ENCODE results near the gene GALE. TPM values are rescaled to one million over a fixed set of nuclear protein-coding genes. Genes with fewer than 3 reads are reported as not detected.

GALE gene
- total and polyA plus RNA-seq, 2 of the 13 experiments (the other 11 are each of a cell fraction or from before 2014, with no cell fraction given), result 85.2 to 88.4 TPM

DNA sequence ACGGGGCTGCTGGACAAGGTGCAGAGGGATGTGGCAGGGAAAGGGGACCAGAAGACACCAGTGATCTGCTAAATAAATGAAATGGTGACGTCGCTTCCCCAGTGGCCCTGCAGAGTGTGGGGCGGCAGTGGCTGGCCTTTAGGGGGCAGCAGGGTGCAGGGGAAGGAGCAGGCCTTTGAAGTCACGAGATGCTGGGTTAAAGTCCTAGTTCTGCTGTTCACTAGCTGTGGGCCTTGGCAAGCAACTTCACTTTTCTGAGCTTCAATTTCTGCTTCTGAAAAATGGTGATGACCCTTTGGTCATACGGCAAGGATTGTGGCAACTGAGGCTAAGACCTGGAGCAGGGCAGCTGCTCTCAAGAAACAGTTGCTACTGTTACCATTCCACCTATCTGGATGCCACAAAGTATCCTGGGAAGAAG is 9.2 kb upstream of the GALE start (continued):
- TF ChIP-seq, protein P1, sequence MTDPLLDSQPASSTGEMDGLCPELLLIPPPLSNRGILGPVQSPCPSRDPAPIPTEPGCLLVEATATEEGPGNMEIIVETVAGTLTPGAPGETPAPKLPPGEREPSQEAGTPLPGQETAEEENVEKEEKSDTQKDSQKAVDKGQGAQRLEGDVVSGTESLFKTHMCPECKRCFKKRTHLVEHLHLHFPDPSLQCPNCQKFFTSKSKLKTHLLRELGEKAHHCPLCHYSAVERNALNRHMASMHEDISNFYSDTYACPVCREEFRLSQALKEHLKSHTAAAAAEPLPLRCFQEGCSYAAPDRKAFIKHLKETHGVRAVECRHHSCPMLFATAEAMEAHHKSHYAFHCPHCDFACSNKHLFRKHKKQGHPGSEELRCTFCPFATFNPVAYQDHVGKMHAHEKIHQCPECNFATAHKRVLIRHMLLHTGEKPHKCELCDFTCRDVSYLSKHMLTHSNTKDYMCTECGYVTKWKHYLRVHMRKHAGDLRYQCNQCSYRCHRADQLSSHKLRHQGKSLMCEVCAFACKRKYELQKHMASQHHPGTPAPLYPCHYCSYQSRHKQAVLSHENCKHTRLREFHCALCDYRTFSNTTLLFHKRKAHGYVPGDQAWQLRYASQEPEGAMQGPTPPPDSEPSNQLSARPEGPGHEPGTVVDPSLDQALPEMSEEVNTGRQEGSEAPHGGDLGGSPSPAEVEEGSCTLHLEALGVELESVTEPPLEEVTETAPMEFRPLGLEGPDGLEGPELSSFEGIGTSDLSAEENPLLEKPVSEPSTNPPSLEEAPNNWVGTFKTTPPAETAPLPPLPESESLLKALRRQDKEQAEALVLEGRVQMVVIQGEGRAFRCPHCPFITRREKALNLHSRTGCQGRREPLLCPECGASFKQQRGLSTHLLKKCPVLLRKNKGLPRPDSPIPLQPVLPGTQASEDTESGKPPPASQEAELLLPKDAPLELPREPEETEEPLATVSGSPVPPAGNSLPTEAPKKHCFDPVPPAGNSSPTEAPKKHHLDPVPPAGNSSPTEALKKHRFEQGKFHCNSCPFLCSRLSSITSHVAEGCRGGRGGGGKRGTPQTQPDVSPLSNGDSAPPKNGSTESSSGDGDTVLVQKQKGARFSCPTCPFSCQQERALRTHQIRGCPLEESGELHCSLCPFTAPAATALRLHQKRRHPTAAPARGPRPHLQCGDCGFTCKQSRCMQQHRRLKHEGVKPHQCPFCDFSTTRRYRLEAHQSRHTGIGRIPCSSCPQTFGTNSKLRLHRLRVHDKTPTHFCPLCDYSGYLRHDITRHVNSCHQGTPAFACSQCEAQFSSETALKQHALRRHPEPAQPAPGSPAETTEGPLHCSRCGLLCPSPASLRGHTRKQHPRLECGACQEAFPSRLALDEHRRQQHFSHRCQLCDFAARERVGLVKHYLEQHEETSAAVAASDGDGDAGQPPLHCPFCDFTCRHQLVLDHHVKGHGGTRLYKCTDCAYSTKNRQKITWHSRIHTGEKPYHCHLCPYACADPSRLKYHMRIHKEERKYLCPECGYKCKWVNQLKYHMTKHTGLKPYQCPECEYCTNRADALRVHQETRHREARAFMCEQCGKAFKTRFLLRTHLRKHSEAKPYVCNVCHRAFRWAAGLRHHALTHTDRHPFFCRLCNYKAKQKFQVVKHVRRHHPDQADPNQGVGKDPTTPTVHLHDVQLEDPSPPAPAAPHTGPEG (CRISPR knock-in tag; IDR thresholded peaks at IDR 0.05), result no peak
- TF ChIP-seq ZNF557 (CRISPR knock-in tag; IDR thresholded peaks at IDR 0.05) (no peak), NFATC3 (CRISPR knock-in tag; IDR thresholded peaks at IDR 0.05) (no peak), ZNF563 (CRISPR knock-in tag; IDR thresholded peaks at IDR 0.05) (no peak), FOXM1 (CRISPR knock-in tag; IDR thresholded peaks at IDR 0.05) (no peak), TCF7L2 (IDR thresholded peaks at IDR 0.05; ENCODE audit: low read depth, low read length) (no peak), TBX2 (CRISPR knock-in tag; IDR thresholded peaks at IDR 0.05; ENCODE audit: borderline replicate concordance) (no peak; the same call in 1 of the 2 replicates), ZNF615 (CRISPR knock-in tag; IDR thresholded peaks at IDR 0.05; ENCODE audit: borderline replicate concordance) (no peak), HMGA1 (CRISPR knock-in tag; conservative IDR thresholded peaks at IDR 0.05) (no peak), MTA3 (CRISPR knock-in tag; IDR thresholded peaks at IDR 0.05) (no peak), NR1H2 (CRISPR knock-in tag; IDR thresholded peaks at IDR 0.05; ENCODE audit: borderline replicate concordance, low read depth) (no peak), ZNF556 (CRISPR knock-in tag; IDR thresholded peaks at IDR 0.05; ENCODE audit: borderline replicate concordance) (no peak)
- TF ChIP-seq, protein P2, sequence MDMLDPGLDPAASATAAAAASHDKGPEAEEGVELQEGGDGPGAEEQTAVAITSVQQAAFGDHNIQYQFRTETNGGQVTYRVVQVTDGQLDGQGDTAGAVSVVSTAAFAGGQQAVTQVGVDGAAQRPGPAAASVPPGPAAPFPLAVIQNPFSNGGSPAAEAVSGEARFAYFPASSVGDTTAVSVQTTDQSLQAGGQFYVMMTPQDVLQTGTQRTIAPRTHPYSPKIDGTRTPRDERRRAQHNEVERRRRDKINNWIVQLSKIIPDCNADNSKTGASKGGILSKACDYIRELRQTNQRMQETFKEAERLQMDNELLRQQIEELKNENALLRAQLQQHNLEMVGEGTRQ (IDR thresholded peaks at IDR 0.05; ENCODE audit: low read depth, low read length), result no peak; the same call in 1 of the 2 replicates
- TF ChIP-seq, protein P2 (CRISPR knock-in tag; IDR thresholded peaks at IDR 0.05; ENCODE audit: borderline replicate concordance), result peak; percentile 57; the same call in 1 of the 2 replicates
- TF ChIP-seq, protein P3, sequence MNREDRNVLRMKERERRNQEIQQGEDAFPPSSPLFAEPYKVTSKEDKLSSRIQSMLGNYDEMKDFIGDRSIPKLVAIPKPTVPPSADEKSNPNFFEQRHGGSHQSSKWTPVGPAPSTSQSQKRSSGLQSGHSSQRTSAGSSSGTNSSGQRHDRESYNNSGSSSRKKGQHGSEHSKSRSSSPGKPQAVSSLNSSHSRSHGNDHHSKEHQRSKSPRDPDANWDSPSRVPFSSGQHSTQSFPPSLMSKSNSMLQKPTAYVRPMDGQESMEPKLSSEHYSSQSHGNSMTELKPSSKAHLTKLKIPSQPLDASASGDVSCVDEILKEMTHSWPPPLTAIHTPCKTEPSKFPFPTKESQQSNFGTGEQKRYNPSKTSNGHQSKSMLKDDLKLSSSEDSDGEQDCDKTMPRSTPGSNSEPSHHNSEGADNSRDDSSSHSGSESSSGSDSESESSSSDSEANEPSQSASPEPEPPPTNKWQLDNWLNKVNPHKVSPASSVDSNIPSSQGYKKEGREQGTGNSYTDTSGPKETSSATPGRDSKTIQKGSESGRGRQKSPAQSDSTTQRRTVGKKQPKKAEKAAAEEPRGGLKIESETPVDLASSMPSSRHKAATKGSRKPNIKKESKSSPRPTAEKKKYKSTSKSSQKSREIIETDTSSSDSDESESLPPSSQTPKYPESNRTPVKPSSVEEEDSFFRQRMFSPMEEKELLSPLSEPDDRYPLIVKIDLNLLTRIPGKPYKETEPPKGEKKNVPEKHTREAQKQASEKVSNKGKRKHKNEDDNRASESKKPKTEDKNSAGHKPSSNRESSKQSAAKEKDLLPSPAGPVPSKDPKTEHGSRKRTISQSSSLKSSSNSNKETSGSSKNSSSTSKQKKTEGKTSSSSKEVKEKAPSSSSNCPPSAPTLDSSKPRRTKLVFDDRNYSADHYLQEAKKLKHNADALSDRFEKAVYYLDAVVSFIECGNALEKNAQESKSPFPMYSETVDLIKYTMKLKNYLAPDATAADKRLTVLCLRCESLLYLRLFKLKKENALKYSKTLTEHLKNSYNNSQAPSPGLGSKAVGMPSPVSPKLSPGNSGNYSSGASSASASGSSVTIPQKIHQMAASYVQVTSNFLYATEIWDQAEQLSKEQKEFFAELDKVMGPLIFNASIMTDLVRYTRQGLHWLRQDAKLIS (CRISPR knock-in tag; IDR thresholded peaks at IDR 0.05), result no peak
- TF ChIP-seq, protein P4, sequence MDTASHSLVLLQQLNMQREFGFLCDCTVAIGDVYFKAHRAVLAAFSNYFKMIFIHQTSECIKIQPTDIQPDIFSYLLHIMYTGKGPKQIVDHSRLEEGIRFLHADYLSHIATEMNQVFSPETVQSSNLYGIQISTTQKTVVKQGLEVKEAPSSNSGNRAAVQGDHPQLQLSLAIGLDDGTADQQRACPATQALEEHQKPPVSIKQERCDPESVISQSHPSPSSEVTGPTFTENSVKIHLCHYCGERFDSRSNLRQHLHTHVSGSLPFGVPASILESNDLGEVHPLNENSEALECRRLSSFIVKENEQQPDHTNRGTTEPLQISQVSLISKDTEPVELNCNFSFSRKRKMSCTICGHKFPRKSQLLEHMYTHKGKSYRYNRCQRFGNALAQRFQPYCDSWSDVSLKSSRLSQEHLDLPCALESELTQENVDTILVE (CRISPR knock-in tag; IDR thresholded peaks at IDR 0.05), result no peak
- TF ChIP-seq, protein P5, sequence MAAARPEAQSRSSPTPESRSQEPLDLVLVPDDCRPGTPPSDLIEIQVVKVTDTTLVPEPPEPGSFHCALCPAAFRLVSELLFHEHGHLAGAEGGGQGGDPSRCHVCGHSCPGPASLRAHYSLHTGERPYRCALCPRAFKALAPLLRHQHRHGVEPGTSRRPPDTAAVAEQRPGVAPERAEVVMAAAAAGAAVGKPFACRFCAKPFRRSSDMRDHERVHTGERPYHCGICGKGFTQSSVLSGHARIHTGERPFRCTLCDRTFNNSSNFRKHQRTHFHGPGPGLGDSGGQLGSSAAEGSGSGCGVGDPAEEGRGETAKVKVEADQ (CRISPR knock-in tag; IDR thresholded peaks at IDR 0.05; ENCODE audit: borderline replicate concordance), result no peak
